ENCODE measurements around the gene SLC22A23.

SLC22A23 gene

GRCh38 chr6:3322366-3322890 lies 134.4 kb downstream of the SLC22A23 start:
- in situ Hi-C loops (cut with MboI; ENCODE audit: low sequenced_read_pairs): no loop called here

- in situ Hi-C loops (cut with MboI; ENCODE audit: low sequenced_read_pairs): no loop called here
Observed at GRCh38 chr6:3321875-3322274, 135.0 kb downstream of the SLC22A23 start.

GRCh38 chr6:3321042-3321441 lies 135.8 kb downstream of the SLC22A23 start:
- in situ Hi-C loops (cut with MboI; ENCODE audit: low sequenced_read_pairs): no loop called here

- in situ Hi-C loops (cut with MboI; ENCODE audit: low sequenced_read_pairs): no loop called here
Observed at GRCh38 chr6:3320238-3320811, 136.5 kb downstream of the SLC22A23 start.

- in situ Hi-C loops (cut with MboI; ENCODE audit: low sequenced_read_pairs): no loop called here
Observed at GRCh38 chr6:3319610-3320200, 137.1 kb downstream of the SLC22A23 start.

- in situ Hi-C loops (cut with MboI; ENCODE audit: low sequenced_read_pairs): no loop called here
Observed at GRCh38 chr6:3318821-3319540, 137.9 kb downstream of the SLC22A23 start.

GRCh38 chr6:3318226-3318625 lies 138.6 kb downstream of the SLC22A23 start:
- in situ Hi-C loops (cut with MboI; ENCODE audit: low sequenced_read_pairs): no loop called here

GRCh38 chr6:3317741-3318211 lies 139.1 kb downstream of the SLC22A23 start:
- in situ Hi-C loops (cut with MboI; ENCODE audit: low sequenced_read_pairs): no loop called here

GRCh38 chr6:3316818-3317217 lies 140.0 kb downstream of the SLC22A23 start:
- in situ Hi-C loops (cut with MboI; ENCODE audit: low sequenced_read_pairs): no loop called here

- in situ Hi-C loops (cut with MboI; ENCODE audit: low sequenced_read_pairs): no loop called here
Observed at GRCh38 chr6:3316331-3316730, 140.5 kb downstream of the SLC22A23 start.

GRCh38 chr6:3315841-3316240 lies 141.0 kb downstream of the SLC22A23 start:
- in situ Hi-C loops (cut with MboI; ENCODE audit: low sequenced_read_pairs): no loop called here

GRCh38 chr6:3314621-3315467 lies 142.0 kb downstream of the SLC22A23 start:
- in situ Hi-C loops (cut with MboI; ENCODE audit: low sequenced_read_pairs): no loop called here

- in situ Hi-C loops (cut with MboI; ENCODE audit: low sequenced_read_pairs): no loop called here
Observed at GRCh38 chr6:3314176-3314575, 142.7 kb downstream of the SLC22A23 start.

- in situ Hi-C loops (cut with MboI; ENCODE audit: low sequenced_read_pairs): no loop called here
Observed at GRCh38 chr6:3312604-3313231, 144.1 kb downstream of the SLC22A23 start.

- in situ Hi-C loops (cut with MboI; ENCODE audit: low sequenced_read_pairs): no loop called here
Observed at GRCh38 chr6:3311826-3312225, 145.0 kb downstream of the SLC22A23 start.

- in situ Hi-C loops (cut with MboI; ENCODE audit: low sequenced_read_pairs): no loop called here
Observed at GRCh38 chr6:3310703-3311102, 146.1 kb downstream of the SLC22A23 start.

GRCh38 chr6:3310051-3310448 lies 146.8 kb downstream of the SLC22A23 start:
- in situ Hi-C loops (cut with MboI; ENCODE audit: low sequenced_read_pairs): no loop called here

- in situ Hi-C loops (cut with MboI; ENCODE audit: low sequenced_read_pairs): no loop called here
Observed at GRCh38 chr6:3309391-3310050, 147.3 kb downstream of the SLC22A23 start.

- in situ Hi-C loops (cut with MboI; ENCODE audit: low sequenced_read_pairs): no loop called here
Observed at GRCh38 chr6:3308106-3308505, 148.7 kb downstream of the SLC22A23 start.

GRCh38 chr6:3307436-3307835 lies 149.4 kb downstream of the SLC22A23 start:
- in situ Hi-C loops (cut with MboI; ENCODE audit: low sequenced_read_pairs): no loop called here
